ENCODE data around the gene SH3BP4.

GRCh38 chr2:235052514-235053354 lies 100.9 kb downstream of the SH3BP4 start:
- TF ChIP-seq POLR2AphosphoS5 (IDR thresholded peaks at IDR 0.05; ENCODE audit: low read depth, low read length) = no peak
- TF ChIP-seq PAX5 (IDR thresholded peaks at IDR 0.05; ENCODE audit: insufficient read depth, low read length, severe bottlenecking) = no peak
- no peak for TF ChIP-seq POLR2A (IDR thresholded peaks at IDR 0.05; ENCODE audit: low read depth, low read length)
- TF ChIP-seq SPI1 (IDR thresholded peaks at IDR 0.05; ENCODE audit: low read depth, low read length) = no peak
